ENCODE measurements around the gene PRDM16. TPM values are rescaled to one million over a fixed set of nuclear protein-coding genes. Genes with fewer than 3 reads are reported as not detected.

PRDM16 gene
- total RNA-seq, 1 experiment from 2014 or later, result 0.17 TPM

DNA sequence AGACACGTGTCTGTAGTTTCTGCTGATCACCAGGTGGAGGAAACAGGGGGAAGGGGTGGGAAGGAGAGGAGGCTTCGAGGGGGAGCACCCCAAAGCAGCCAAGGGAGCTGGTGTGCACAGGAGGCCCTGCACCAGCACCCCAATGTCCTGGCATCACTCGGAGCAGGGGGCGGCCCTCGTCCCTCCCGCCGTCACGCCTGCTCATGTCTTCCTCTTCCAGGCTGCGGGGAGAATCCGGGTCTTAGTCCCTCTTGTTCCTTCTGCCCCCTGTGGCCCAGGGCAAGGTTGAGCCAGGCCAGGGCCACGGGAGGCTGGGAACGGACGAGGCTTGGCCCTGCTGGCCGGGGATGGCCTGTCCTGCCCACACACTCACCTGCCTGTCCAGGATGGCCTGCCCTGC is 364.1 kb downstream of the PRDM16 start:
- Histone ChIP-seq H2BK120ac (ENCODE audit: low read depth, low read length, poor library complexity, severe bottlenecking) (no peak overlapping the region), H3K4me1 (ENCODE audit: insufficient read depth, low read length) (no peaks in the 10 kb centered on the region), H3K27me3 (ENCODE audit: insufficient read depth, low read length) (no peaks in the 10 kb centered on the region), H4K20me1 (ENCODE audit: control insufficient read depth, insufficient read depth, insufficient read length) (no peaks in the 10 kb centered on the region), H2AK5ac (ENCODE audit: insufficient read length, low read length) (no peak overlapping the region), H3K4me2 (ENCODE audit: insufficient read depth, insufficient read length, low read length) (no peak overlapping the region), H4K5ac (ENCODE audit: insufficient read length, low read depth, low read length) (no peak overlapping the region), H3K18ac (ENCODE audit: insufficient read length, low read depth, low read length) (no peak overlapping the region), H3K4ac (ENCODE audit: low read depth, low read length) (no peak overlapping the region), H3K56ac (ENCODE audit: insufficient read length, low read depth, low read length) (no peak overlapping the region), H3K14ac (ENCODE audit: insufficient read depth, low read length) (no peak overlapping the region), H3K27ac (ENCODE audit: insufficient read length, low read depth, low read length) (no peak overlapping the region), H2BK15ac (ENCODE audit: low read depth, low read length) (no peak overlapping the region), H3K9me3 (ENCODE audit: control insufficient read depth, low read depth, low read length) (no peaks in the 10 kb centered on the region), H4K91ac (ENCODE audit: insufficient read length, low read depth, low read length) (no peak overlapping the region), H3K23me2 (ENCODE audit: insufficient read length, low read depth, low read length, poor library complexity, severe bottlenecking) (peaks cover 6% of the 10 kb centered on the region), H4K8ac (replicated peaks; ENCODE audit: insufficient read length, low read depth, low read length) (no peak overlapping the region), H3K9ac (ENCODE audit: extremely low read depth, insufficient read length, low read length) (no peak overlapping the region), H2BK5ac (ENCODE audit: insufficient read length, low read length) (no peak overlapping the region), H2BK12ac (ENCODE audit: insufficient read length, low read depth, low read length) (no peak overlapping the region), H3K79me2 (ENCODE audit: insufficient read depth, low read length) (no peaks in the 10 kb centered on the region), H3K79me1 (ENCODE audit: insufficient read depth, low read depth, low read length, poor library complexity, severe bottlenecking) (no peaks in the 10 kb centered on the region), H3K23ac (ENCODE audit: insufficient read length, low read depth, low read length) (no peak overlapping the region), H3T11ph (ENCODE audit: low read length) (no peak overlapping the region), H2AFZ (ENCODE audit: low read length) (no peak overlapping the region), H2BK20ac (ENCODE audit: low read depth, low read length, poor library complexity, severe bottlenecking) (no peak overlapping the region)
- no peak for DNase-seq
- Mint-ChIP-seq H3K36me3 (ENCODE audit: insufficient read depth in 1 of 3, low read depth in 3 of 3) (no peaks in the 10 kb centered on the region), H3K4me1 (peaks cover 0 to 20% of the 10 kb centered on the region in 2 experiments; a peak in 3 of 4 replicates), H3K4me3 (no peak overlapping the region), H3K27me3 (ENCODE audit: low read depth) (no peaks in the 10 kb centered on the region), H3K27ac (no peak overlapping the region), H3K9me3 (no peaks in the 10 kb centered on the region; a peak in 1 of 5 replicates)
- WGBS (ENCODE audit: extremely low coverage, insufficient read length, low lambda C conversion rate), result no CpG with 5 or more reads among the region's 14 CpGs
- no peak for TF ChIP-seq CTCF (conservative IDR thresholded peaks at IDR 0.05)

Measured in H9 (cell line).